Left lung (tissue), 10 donors: ENCODE results near the gene CYB561. TPM values are rescaled to one million over a fixed set of nuclear protein-coding genes. Genes with fewer than 3 reads are reported as not detected.
"Not testable (repeated sequence)": the region's sequence is repeated elsewhere in the genome, so short reads cannot be mapped to it uniquely, and the experiment has no call there.

Experiments
- ATAC-seq: fragments of 200-7000 bp; cut with Tn5 transposase; one replicate; pipeline ENCODE4 v1.9.1; 2020; ENCODE audit warnings: moderate library complexity
- DNase-seq, 4 donors: peaks; one replicate each; pipeline ENCODE4 v3.0.0-alpha.2; 2013 to 2020
- H3K27ac ChIP-seq, 2 donors: fragments of 200-600 bp; sonication (generic) in 1 of 2; one replicate each; pipeline versions ENCODE4 v1.5.0 to v1.8.0; 2020 to 2021
- H3K27me3 ChIP-seq, 2 donors: fragments of 200-600 bp; sonication (generic) in 1 of 2; one replicate each; pipeline versions ENCODE4 v1.5.0 to v1.8.0; 2020 to 2021
- H3K36me3 ChIP-seq, 2 donors: fragments of 200-600 bp; sonication (generic) in 1 of 2; one replicate each; pipeline versions ENCODE4 v1.5.0 to v1.8.0; 2020 to 2021
- H3K4me1 ChIP-seq, 2 donors: fragments of 200-600 bp; one replicate each; pipeline ENCODE4 v1.8.0; 2021
- H3K4me3 ChIP-seq, 2 donors: fragments of 200-600 bp; sonication (generic) in 1 of 2; one replicate each; pipeline versions ENCODE4 v1.5.0 to v1.8.0; 2020 to 2021; ENCODE audit warnings: mild to moderate bottlenecking in 1 of 2
- H3K9me3 ChIP-seq, 2 donors: fragments of 200-600 bp; sonication (generic) in 1 of 2; one replicate each; pipeline versions ENCODE4 v1.5.0 to v1.8.0; 2020 to 2021
- intact Hi-C, 2 donors: fragments of 100-400 bp; cut with DNase I; formaldehyde crosslinking; loops; one replicate each; pipeline versions ENCODE4 v1.11.2 to v1.14.2; 2022
- polyA plus RNA-seq, 6 donors: library from polyadenylated mRNA; unstranded; fragments of 120-200 nt; gene quantifications; one replicate each; pipeline ENCODE4 v1.2.1, GENCODE V29; 2013; ENCODE audit not compliant: insufficient read length in 6 of 6
- total RNA-seq, 2 donors: library from RNA; stranded (reverse); fragmentation: NEBNext Ultra II Directional; extraction: Animal tissue kit (Norgen Biotek cat#: 25700); gene quantifications; one replicate each; pipeline ENCODE4 v1.2.1, GENCODE V29; 2021
- TF ChIP-seq, protein P1 (sequence below), 2 donors: fragments of 200-600 bp; sonication (generic) in 1 of 2; IDR thresholded peaks; one replicate each; pipeline versions ENCODE4 v1.5.0 to v1.8.0; 2021; ENCODE audit warnings: antibody characterized with exemption in 2 of 2
- donor health status: DM: no; HTN: yes; CAD: no.
- donor health status: DM: no; HTN: no; CAD: no.

CYB561 gene
- total and polyA plus RNA-seq, 8 donors: 25.9 to 76.4 (median 33.4) TPM

DNA sequence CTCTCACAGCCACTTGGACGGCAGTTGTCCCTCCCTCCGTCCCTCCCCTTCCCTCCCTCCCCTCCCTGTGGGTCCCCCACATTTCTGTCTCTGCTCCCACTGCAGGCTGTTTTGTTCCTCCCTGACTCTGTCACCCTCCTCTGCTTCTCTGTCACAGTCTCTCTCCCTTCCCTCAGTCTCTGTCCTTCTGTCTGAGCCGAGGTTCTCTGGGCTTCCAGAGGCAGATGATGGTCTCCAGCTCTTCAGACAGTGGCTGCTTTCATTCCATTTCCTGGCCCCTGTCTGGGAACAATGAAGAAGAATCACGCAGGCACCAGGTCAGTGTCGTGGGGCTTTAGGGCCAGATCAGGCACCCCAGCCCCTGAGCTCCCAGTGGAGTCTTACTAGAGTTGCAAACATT is 8.8 kb upstream of the CYB561 start:
- DNase-seq: no peak
- H3K4me1 ChIP-seq: peaks cover 0 to 8% of the 10 kb centered on the region in 2 donors
- intact Hi-C loops: no loop called here
- H3K9me3 ChIP-seq: no peaks in the 10 kb centered on the region
- H3K4me3 ChIP-seq: no peak overlapping the region
- H3K27me3 ChIP-seq: peaks cover 0 to 5% of the 10 kb centered on the region in 2 donors
- no peak for ATAC-seq
- H3K36me3 ChIP-seq: no peaks in the 10 kb centered on the region
- TF ChIP-seq, protein P1, sequence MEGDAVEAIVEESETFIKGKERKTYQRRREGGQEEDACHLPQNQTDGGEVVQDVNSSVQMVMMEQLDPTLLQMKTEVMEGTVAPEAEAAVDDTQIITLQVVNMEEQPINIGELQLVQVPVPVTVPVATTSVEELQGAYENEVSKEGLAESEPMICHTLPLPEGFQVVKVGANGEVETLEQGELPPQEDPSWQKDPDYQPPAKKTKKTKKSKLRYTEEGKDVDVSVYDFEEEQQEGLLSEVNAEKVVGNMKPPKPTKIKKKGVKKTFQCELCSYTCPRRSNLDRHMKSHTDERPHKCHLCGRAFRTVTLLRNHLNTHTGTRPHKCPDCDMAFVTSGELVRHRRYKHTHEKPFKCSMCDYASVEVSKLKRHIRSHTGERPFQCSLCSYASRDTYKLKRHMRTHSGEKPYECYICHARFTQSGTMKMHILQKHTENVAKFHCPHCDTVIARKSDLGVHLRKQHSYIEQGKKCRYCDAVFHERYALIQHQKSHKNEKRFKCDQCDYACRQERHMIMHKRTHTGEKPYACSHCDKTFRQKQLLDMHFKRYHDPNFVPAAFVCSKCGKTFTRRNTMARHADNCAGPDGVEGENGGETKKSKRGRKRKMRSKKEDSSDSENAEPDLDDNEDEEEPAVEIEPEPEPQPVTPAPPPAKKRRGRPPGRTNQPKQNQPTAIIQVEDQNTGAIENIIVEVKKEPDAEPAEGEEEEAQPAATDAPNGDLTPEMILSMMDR (IDR thresholded peaks at IDR 0.05): no peak
- no peak overlapping the region for H3K27ac ChIP-seq

DNA sequence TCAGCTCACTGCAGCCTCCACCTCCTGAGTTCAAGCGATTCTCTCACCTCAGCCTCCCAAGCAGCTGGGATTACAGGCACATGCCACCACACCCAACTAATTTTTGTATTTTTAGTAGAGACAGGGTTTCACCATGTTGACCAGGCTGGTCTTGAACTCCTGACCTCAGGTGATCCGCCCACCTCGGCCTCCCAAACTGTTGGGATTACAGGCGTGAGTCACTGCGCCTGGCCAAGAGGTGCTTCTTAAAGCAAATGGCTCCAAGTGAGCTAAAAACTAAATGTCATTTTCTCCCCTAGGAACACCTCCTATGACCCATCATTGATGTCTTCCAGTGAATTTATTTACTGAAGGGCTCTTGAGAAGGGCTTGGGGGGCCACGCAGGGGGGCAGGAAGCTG is 8.3 kb upstream of the CYB561 start:
- ATAC-seq, intact Hi-C loops, H3K36me3 ChIP-seq, H3K27ac ChIP-seq, H3K4me3 ChIP-seq, H3K27me3 ChIP-seq, DNase-seq, H3K4me1 ChIP-seq, H3K9me3 ChIP-seq: not testable (repeated sequence)

DNA sequence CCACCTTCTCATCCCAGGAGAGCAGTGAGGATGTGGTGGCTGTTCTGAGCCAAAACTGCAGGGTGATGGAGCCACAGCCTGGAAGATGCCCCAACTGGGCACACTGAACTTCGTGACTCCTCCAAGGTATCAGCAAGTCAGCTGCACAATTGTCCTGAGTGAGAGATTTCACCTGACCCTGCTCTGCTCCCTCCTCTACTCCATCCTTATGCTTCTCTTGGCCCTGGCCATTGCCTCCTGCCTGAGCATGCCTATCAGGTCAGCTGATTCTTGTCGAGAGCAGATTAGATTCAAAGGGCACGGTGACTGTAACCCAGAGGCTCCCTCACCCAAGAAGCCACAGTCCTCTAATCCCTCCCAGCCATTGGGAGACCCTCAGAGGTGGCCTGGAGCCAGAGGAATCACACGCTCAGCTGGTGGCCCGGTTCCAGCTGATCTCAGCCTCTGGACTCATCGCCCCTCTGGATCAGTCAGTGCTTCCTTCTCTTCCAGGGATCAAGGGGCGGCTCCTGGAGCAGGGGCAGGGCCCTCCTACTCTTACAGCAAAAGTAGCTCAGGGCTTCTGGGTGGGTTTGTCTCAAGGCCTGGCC is 7.0 kb upstream of the CYB561 start:
- Histone ChIP-seq H3K9me3 (no peaks in the 10 kb centered on the region), H3K36me3 (no peaks in the 10 kb centered on the region), H3K4me3 (no peak overlapping the region), H3K27ac (no peak overlapping the region), H3K27me3 (peaks cover 0 to 5% of the 10 kb centered on the region in 2 donors), H3K4me1 (peaks cover under 1 to 12% of the 10 kb centered on the region in 2 donors)
- ATAC-seq (no peak), DNase-seq (peak in 1 of 4 donors; percentile 53)
- TF ChIP-seq, protein P1 (IDR thresholded peaks at IDR 0.05): no peak
- intact Hi-C loops: no loop called here

DNA sequence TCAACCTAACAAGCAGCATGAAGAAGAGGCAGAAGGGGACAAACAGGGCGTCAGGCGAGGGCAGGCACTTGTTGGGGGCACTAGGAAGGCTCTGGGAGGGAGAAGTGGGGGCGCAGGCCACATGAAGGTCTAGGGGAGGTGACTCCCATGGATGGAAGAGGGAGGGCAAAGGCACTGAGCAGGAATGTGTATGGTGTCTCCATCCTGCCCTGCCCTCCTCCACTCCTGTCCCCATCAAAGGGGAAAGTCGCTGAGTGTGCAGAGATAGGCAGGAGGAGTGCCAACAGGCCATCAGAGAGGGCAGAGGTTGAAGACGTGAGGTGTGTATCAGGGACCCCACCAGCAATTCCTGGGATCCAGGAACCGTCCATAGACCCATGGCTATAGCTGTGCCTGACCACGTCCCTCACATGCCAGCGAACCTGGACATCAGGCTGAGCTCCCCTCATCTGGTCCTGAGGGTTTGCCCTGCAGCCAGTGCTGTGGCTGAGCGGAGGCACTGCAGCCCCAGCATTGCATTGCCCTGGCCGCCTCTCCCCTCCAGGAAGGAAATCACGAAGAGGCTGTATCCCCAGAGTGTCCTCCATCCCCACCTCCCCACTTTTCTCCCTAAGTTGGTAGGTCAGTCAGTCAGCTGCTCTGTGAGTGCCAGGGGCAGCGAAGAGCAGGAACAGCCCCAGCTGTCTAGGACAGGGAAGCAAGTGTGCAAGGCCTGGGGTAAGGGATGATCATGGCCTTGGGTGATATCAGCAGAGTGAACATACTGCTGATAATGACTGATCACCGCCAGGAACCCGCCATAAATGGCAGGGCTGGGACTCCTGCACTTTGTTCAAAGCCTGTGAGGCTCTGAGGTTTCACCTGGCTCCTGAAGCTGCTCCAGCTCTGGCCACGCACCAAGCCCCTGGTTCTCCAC is 6.2 kb upstream of the CYB561 start:
- DNase-seq: peak in 1 of 4 donors; percentile 51
- Histone ChIP-seq H3K27ac (no peak overlapping the region), H3K9me3 (no peaks in the 10 kb centered on the region), H3K4me1 (peaks cover 8 to 19% of the 10 kb centered on the region in 2 donors), H3K4me3 (no peak overlapping the region), H3K27me3 (peaks cover 0 to 5% of the 10 kb centered on the region in 2 donors), H3K36me3 (no peaks in the 10 kb centered on the region)
- TF ChIP-seq, protein P1 (IDR thresholded peaks at IDR 0.05): no peak
- intact Hi-C loops: no loop called here
- ATAC-seq: no peak

DNA sequence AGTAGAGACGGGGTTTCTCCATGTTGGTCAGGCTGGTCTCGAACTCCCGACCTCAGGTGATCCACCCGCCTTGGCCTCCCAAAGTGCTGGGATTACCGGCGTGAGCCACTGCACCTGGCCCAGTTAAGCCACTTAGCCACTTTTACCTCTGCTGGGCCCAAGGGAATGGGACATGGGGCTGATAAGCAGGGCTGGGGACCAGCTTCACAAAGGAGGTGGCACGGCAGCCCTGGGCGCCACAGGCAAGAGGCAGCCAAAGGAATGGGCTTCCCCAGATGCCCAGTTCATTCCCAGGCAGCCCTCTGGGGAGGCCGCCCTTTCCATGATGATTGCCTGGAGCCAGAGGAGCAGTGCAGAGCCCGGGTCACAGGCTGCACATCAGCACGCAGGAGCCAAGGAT is 5.0 kb upstream of the CYB561 start:
- DNase-seq: peak in 1 of 4 donors; percentile 60
- no peak for ATAC-seq
- TF ChIP-seq, protein P1 (IDR thresholded peaks at IDR 0.05): no peak
- Histone ChIP-seq H3K9me3 (no peaks in the 10 kb centered on the region), H3K4me1 (peaks cover 10 to 28% of the 10 kb centered on the region in 2 donors), H3K4me3 (no peak overlapping the region), H3K27me3 (peaks cover 0 to 14% of the 10 kb centered on the region in 2 donors), H3K36me3 (no peaks in the 10 kb centered on the region), H3K27ac (no peak overlapping the region)
- intact Hi-C loops: no loop called here
